HG02943 (cell line): Measurements from ENCODE around the gene LSS.
"Not testable (repeated sequence)": the region's sequence is repeated elsewhere in the genome, so short reads cannot be mapped to it uniquely, and the experiment has no call there.

Source experiments
- ATAC-seq: cut with Tn5 transposase; IDR thresholded peaks from one replicate; pipeline ENCODE4 v1.9.1; 2021; ENCODE audit warnings: mild to moderate bottlenecking, low read depth, moderate library complexity; ENCODE audit not compliant: unreplicated experiment

LSS gene

DNA sequence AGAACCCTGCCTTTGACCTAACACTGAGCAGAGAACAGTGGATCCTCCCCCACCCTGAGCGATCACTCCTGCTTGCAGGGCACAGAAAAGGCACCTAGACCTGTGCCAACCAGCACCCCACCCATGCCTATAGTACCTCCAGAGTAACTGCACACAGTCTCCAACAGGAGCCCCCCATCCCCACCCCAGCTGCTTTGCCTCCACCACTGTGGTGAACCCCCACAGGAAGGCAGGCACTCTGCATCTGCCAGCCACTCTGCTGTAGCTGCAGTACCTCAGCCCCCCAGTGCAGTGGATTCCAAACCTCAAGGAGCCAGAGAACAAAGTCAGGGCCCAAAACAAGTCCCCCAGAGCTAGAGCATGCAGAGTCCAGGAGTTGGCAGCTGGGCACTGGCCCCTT, 55.0 kb downstream of the LSS start:
- ATAC-seq: no peak

GRCh38 chr21:46172863-46173528, 55.6 kb downstream of the LSS start:
- ATAC-seq: no peak

DNA sequence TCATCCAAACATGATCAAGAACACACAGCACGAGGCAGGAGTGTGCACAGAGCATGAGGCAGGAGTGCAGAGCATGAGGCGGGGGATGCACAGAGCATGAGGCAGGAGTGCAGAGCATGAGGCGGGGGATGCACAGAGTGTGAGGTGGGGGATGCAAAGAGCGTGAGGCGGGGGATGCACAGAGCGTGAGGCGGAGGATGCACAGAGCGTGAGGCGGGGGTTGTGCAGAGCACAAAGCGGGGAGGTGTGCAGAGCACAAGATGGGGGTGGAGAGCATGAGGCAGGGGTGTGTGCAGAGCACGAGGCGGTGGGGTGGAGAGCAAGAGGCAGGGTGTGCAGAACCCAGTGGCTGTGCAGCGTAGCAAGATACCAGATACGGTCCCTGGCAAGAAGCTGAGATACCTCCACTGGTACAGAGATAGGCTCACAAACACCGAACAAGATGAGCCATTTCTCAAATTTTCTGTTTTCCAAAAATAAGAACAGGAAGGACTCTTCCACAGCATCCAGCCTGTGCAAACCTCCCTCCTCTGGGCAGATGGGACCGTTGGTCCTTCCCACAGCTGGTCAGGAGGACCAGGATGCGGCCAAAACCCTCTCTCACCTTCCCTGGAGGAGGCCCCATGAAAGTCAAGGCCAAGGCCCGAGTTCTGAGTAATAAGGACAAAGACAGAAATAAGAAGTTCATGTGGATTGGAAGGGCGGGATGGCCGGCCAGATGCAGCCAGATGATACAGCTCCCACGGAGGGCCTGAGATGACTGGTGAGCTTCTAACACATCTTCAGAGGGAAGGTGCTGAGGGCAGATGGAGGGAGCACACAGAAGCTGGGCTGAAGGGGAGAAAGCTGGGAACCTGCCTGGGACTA, 56.3 kb downstream of the LSS start:
- ATAC-seq: no peak

DNA sequence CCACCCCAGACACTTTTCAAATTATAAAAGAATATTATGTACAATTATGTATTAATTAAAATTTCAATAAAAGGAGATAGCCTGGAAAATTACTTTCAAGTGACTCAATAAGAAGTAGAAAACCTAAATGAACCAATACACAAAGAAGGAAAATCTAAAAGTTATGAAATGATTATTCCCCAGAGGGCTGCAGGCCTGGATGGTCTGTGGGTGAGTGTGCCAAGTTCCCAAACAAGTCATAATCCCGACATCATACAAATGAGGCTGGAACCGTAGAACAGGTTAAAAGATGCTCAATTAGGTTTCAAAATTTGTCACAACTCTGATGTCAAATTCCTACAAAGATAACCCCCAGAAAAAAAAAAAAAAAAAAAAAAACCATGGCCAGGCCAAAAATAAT, 57.0 kb downstream of the LSS start:
- ATAC-seq: no peak

DNA sequence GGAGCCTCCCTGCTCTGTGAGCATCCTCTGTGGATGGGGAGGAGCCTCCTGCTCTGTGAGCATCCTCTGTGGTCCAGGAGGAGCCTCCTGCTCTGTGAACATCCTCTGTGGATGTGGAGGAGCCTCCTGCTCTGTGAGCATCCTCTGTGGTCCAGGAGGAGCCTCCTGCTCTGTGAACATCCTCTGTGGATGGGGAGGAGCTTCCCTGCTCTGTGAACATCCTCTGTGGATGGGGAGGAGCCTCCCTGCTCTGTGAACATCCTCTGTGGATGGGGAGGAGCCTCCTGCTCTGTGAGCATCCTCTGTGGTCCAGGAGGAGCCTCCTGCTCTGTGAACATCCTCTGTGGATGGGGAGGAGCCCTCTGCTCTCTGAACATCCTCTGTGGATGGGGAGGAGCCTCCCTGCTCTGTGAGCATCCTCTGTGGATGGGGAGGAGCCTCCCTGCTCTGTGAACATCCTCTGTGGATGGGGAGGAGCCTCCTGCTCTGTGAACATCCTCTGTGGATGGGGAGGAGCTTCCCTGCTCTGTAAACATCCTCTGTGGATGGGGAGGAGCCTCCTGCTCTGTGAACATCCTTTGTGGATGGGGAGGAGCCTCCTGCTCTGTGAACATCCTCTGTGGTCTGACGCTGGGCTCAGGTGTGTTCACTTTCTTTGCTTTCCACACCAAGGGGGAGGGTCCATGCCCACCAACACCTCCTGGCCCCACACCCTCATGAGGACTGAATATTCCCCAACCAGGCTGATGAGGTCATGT, 58.0 kb downstream of the LSS start:
- ATAC-seq: not testable (repeated sequence)

DNA sequence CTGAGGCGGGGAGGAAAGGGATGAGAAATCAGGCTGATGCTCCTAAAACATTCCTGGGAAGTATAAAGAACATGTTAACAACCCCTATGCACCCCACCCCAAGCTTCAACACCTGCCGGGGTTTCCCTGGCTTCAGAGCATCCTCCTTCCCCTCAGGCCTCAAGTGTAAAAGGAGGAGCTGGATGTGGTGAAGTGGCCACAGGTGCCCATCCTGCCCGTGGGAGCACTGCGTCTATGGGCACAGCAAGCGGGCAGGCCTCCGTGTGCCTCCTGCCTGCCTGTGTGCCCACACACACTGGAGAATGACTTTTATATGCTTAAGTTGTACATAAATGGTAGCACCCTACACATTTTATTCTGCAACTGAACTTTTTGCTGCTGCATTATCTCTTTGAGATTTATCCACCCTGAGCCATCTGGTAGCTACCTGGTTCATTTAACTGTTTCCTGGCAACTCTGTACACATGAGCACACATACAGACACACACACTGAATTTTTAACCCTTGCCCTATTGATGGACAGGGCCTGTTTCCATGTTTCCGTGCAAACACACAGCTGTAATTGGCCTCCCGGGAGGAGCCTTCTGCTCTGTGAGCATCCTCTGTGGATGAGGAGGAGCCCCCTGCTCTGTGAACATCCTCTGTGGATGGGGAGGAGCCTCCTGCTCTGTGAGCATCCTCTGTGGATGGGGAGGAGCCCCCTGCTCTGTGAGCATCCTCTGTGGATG, 59.8 kb downstream of the LSS start:
- ATAC-seq: no peak

- no peak for ATAC-seq
These were observed 60.3 kb downstream of the LSS start for GRCh38 chr21:46168238-46168637.

- no peak for ATAC-seq
These were observed 63.5 kb downstream of the LSS start for GRCh38 chr21:46165098-46165497.

DNA sequence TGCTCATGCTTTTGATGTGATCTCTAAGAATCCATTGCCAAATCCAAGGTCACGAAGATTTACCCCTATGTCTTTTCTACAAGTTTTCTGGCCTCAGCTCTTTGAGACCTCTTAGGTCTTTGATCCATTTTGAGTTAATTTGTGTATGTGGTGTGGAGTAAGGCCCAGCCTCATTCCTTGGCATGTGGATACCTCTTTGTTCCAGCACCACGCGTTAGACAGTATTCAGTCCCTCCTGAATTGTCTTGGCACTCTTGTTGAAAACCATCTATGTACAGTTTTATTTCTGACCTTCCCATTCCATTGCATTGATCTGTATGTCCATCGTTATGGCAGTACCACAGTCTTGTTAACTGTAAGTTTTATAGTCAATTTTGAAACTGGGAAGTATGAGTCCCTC, 65.2 kb downstream of the LSS start:
- ATAC-seq: no peak

DNA sequence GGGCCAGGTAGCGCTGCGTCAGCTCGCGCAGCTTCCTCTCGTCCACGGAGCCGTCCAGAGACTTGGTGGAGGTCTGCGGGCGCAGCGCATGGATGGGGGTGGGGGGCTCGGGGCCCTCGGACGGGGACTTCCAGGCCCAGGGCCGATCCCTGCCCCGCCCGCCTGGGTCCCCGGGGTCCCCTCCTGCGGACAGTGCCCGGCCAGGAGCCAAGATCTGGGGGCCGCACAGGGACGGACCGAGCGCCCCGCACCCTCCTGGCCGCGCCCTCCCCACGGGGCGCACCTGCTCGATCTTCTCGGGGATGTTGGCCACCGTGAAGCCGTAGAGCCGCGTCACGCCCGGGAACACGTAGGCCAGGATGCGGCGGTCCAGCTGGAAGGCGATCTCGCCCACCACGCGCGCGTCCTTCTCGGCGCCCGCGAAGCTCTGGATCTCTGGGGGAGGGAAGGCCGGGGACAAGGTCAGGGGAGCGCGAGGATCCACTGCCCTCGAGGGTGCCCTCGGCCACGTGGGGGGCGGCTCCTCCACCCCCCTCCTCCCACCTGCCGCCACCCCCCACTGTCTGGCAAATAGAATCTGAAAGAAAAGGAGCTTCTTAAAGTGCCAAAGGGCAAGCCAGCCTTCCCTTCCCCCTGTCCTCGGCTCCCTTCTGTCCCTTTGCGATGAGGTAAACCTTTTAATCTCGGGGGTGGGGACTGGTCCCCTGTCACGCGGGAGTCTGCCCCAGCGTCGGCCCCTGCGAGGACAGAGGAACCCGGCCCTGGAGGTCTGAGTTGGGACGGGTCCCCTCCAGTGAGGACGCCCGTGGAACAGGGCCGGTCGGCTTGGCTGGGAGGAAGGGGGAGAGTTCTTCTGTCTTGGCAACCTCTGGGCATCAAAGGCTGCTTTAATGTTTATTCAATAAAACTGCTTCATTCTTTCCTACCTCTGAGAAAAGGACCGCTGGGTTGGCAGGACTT, 66.7 kb downstream of the LSS start:
- ATAC-seq: no peak

DNA sequence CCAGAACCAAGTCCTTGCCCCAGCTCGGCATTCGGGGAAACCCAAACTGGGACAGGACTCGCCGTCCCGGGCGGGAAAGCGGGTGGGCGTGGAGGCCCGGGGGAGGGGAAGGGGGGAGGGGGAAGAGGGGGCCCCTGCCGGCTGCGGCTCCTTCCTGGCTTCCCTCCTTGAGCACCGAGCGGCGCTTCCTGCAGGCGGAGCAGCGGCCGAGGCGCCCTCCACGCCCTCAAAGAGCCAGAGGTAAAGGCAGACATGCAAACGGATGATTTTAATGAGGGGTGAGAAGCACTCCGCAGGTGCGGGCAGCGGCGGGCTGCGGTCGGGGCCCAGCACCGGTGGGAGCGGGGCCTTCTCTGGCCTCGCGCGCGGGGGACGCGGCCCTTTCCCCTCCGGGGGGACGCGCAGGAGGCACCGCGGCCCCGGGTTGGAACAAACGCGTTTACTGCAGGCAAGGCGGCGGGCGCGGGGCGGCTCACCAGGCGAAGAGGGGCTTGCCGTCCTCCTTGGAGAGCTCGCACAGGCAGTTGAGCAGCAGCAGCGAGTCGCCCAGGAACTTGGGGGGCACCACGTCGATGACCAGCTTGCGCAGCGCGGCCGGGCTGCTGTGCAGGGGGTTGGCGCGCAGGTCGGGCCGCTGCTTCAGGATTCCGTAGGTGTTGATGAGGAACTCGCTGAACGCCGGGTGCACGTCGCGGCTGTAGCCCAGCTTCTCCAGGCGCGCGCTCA, 67.5 kb downstream of the LSS start:
- no peak for ATAC-seq

- no peak for ATAC-seq
These were observed 68.0 kb downstream of the LSS start for GRCh38 chr21:46160657-46160906.

GRCh38 chr21:46159841-46160656, 68.5 kb downstream of the LSS start:
- no peak for ATAC-seq

GRCh38 chr21:46159390-46159789, 69.2 kb downstream of the LSS start:
- ATAC-seq: no peak

- no peak for ATAC-seq
These were observed 69.8 kb downstream of the LSS start for GRCh38 chr21:46158666-46159300.

GRCh38 chr21:46157987-46158451, 70.6 kb downstream of the LSS start:
- ATAC-seq: no peak

- ATAC-seq: no peak
These were observed 71.1 kb downstream of the LSS start for GRCh38 chr21:46157396-46157986.
